CD8-positive, alpha-beta memory T cell (primary cell): ENCODE data around the gene KRTAP12-2. TPM values are rescaled to one million over a fixed set of nuclear protein-coding genes. Genes with fewer than 3 reads are reported as not detected.

Source experiments
- CTCF ChIA-PET: fragments of 350-600 bp; sonication (Branson Sonifier 250); formaldehyde crosslinking; loops from one replicate; lab custom pipeline; 2021; ENCODE audit warnings: antibody characterized with exemption; lab: Charles Lee
- POLR2A ChIA-PET: fragments of 350-600 bp; sonication (Branson Sonifier 250); formaldehyde crosslinking; loops from one replicate; lab custom pipeline; 2021; ENCODE audit warnings: antibody characterized with exemption; lab: Charles Lee
- DNase-seq, 5 donors: peaks; one replicate each; pipeline versions ENCODE4 v3.0.0 to v3.0.0-alpha.2; 2020 to 2022; ENCODE audit warnings: mixed read lengths in 1 of 5
- H3K27ac ChIP-seq: one replicate; pipeline ENCODE4 v1.7.0; 2013; ENCODE audit warnings: low read depth, mild to moderate bottlenecking, low read length, moderate library complexity
- H3K27me3 ChIP-seq: 2 replicates; pipeline ENCODE4 v1.7.0; 2013; ENCODE audit warnings: low read length, mild to moderate bottlenecking; ENCODE audit not compliant: insufficient read depth, poor library complexity, severe bottlenecking
- H3K36me3 ChIP-seq: 2 replicates; pipeline ENCODE4 v1.7.0; 2013; ENCODE audit warnings: mild to moderate bottlenecking, low read length, moderate library complexity; ENCODE audit not compliant: insufficient read depth
- H3K4me1 ChIP-seq: 2 replicates; pipeline ENCODE4 v1.7.0; 2013; ENCODE audit warnings: mild to moderate bottlenecking, low read length, moderate library complexity; ENCODE audit not compliant: insufficient read depth
- H3K4me3 ChIP-seq: 2 replicates; pipeline ENCODE4 v1.7.0; 2013; ENCODE audit warnings: mild to moderate bottlenecking, low read length
- H3K9me3 ChIP-seq: 2 replicates; pipeline ENCODE4 v1.7.0; 2013; ENCODE audit warnings: mild to moderate bottlenecking, low read length
- H3K27ac Mint-ChIP-seq, 8 donors: one replicate each; pipeline ENCODE4 v1.8.0; 2020 to 2021; ENCODE audit warnings: mixed read lengths in 8 of 8, mild to moderate bottlenecking in 6 of 8, inconsistent platforms in 3 of 8, moderate library complexity in 3 of 8
- H3K27me3 Mint-ChIP-seq, 2 donors: one replicate each; pipeline ENCODE4 v1.8.0; 2020 to 2021; ENCODE audit warnings: mixed read lengths in 2 of 2, mild to moderate bottlenecking in 1 of 2, moderate library complexity in 1 of 2
- H3K36me3 Mint-ChIP-seq, 3 donors: one replicate each; pipeline ENCODE4 v1.8.0; 2020 to 2021; ENCODE audit warnings: mixed read lengths in 3 of 3, inconsistent platforms in 1 of 3, mild to moderate bottlenecking in 1 of 3
- H3K4me1 Mint-ChIP-seq, 3 donors: one replicate each; pipeline ENCODE4 v1.8.0; 2020 to 2021; ENCODE audit warnings: mixed read lengths in 3 of 3, inconsistent platforms in 1 of 3, mild to moderate bottlenecking in 1 of 3
- H3K4me3 Mint-ChIP-seq, 7 donors: one replicate each; pipeline ENCODE4 v1.8.0; 2020 to 2021; ENCODE audit warnings: mixed read lengths in 7 of 7, mild to moderate bottlenecking in 6 of 7, moderate library complexity in 4 of 7, inconsistent platforms in 2 of 7
- H3K9me3 Mint-ChIP-seq, 5 donors: one replicate each; pipeline ENCODE4 v1.8.0; 2020 to 2022; ENCODE audit warnings: mixed read lengths in 5 of 5, mild to moderate bottlenecking in 3 of 5, moderate library complexity in 2 of 5, inconsistent platforms in 1 of 5
- polyA plus RNA-seq: library from polyadenylated mRNA; unstranded; fragments of 300-500 nt; fragmentation: Illumina TruSeq; gene quantifications from one replicate; pipeline ENCODE4 v1.2.3, GENCODE V29; 2021
- total RNA-seq, 2 experiments: library from RNA; stranded (reverse); gene quantifications; one replicate each; pipeline ENCODE4 v1.2.3, GENCODE V29; 2021

The KRTAP12-2 gene
- total and polyA plus RNA-seq, 3 experiments from 2014 or later = not detected

DNA sequence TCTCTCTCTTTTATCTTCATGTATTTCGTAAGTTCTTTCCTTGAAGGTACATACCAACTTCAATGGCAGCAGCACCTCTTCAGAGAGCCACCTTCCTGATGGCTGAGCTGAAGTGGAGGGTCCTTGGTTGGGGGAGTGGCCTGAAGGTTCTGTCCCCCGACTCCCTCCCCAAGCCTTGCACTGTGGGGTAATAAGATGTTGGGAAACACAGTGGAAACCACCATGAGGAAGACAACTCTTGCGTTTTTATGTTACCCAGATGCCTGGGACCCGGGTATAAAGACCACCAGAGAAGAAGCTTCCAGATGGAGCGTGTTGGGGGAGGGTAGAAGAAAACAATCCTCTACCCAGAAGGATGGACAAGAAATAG is 8.2 kb downstream of the KRTAP12-2 start:
- Histone ChIP-seq H3K36me3 (no peaks in the 10 kb centered on the region), H3K9me3 (peaks cover 9% of the 10 kb centered on the region), H3K27me3 (no peaks in the 10 kb centered on the region), H3K27ac (peak overlapping the region; percentile 67), H3K4me1 (peaks cover 64% of the 10 kb centered on the region), H3K4me3 (peak overlapping the region; percentile 38)
- DNase-seq = no peak
- H3K4me3 Mint-ChIP-seq = peak overlapping the region; percentile 37 to 85 (median 71)
- peaks cover 0 to 6% of the 10 kb centered on the region in 2 donors for H3K27me3 Mint-ChIP-seq
- peaks cover 63 to 68% (median 66%) of the 10 kb centered on the region in 3 donors for H3K4me1 Mint-ChIP-seq
- POLR2A ChIA-PET = interaction anchor here (1.7 to 1.8 kb wide), 2 partner anchors 40 to 143 kb away, joined by 4 to 23 read pairs; partner anchors contain the start of gene UBE2G2
- H3K9me3 Mint-ChIP-seq = peaks cover 11 to 33% (median 18%) of the 10 kb centered on the region in 5 donors
- peak overlapping the region; percentile 91 to 99 (median 96) for H3K27ac Mint-ChIP-seq
- H3K36me3 Mint-ChIP-seq = peaks cover 8 to 18% (median 13%) of the 10 kb centered on the region in 3 donors
- CTCF ChIA-PET = interaction anchor here (0.9 to 2.1 kb wide), 8 partner anchors 9 to 148 kb away, joined by 3 to 11 read pairs (median 4); partner anchors contain the start of gene KRTAP12-1

DNA sequence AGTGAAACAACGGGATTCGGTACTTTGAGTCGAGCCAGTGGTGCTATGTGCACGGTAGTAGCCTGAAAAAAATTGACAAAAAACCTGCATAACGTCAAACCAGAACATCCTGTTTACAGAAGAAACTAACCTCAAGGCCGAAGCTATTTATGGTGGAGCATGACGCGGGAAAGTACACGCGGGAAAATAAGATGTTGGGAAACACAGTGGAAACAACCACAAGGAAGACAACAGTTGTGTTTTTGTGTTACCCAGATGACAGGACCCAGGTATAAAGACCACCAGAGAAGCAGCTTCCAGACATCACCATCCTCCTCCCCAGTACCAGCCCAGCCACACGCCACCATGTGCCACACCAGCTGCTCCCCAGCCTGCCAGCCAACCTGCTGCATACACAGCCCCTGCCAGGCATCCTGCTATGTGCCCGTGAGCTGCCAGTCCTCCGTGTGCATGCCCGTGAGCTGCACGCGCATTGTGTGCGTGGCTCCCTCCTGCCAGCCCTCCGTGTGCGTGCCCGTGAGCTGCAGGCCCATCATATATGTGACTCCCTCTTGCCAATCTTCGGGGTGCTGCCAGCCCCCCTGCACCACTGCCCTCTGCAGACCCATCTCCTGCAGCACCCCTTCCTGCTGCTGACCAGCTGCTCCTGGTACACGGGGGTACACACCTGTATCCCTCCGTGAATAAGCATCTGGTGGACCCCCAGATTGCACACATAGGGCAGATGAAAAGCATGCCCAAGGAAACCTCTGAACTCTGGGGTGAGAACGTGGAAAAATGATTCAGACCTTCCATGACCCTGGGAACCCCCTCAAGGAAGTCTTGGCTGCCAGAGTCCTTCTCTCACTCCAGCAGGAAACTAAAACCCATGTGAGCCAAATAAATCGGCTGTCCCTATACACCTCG is 8.8 kb downstream of the KRTAP12-2 start, which contains the start of gene KRTAP12-3:
KRTAP12-3 (plus strand) TSS at position 298 of the 906 bp plus-strand sequence; CDS start at position 346, 48 bp downstream.
- H3K9me3 ChIP-seq = peaks cover 9% of the 10 kb centered on the region
- DNase-seq = peak; percentile 48 to 91 (median 83)
- no peaks in the 10 kb centered on the region for H3K27me3 ChIP-seq
- Mint-ChIP-seq H3K27me3 (peaks cover 0 to 6% of the 10 kb centered on the region in 2 donors), H3K36me3 (peaks cover 8 to 18% (median 13%) of the 10 kb centered on the region in 3 donors), H3K4me3 (peak within 1 kb of the TSS; percentile 37 to 85 (median 71)), H3K4me1 (peaks cover 67 to 74% (median 72%) of the 10 kb centered on the region in 3 donors), H3K27ac (peak within 1 kb of the TSS; percentile 91 to 99 (median 96)), H3K9me3 (peaks cover 11 to 31% (median 16%) of the 10 kb centered on the region in 5 donors)
- ChIA-PET POLR2A (interaction anchor here (0.6 to 1.8 kb wide), 11 partner anchors 13 to 269 kb away, joined by 3 to 23 read pairs (median 3); partner anchors contain the start of gene UBE2G2), CTCF (interaction anchor here (0.7 to 2.1 kb wide), 11 partner anchors 9 to 148 kb away, joined by 3 to 11 read pairs (median 3); partner anchors contain the start of gene KRTAP12-1)
- no peaks in the 10 kb centered on the region for H3K36me3 ChIP-seq
- H3K27ac ChIP-seq = peak within 1 kb of the TSS; percentile 67
- peak within 1 kb of the TSS; percentile 49 for H3K4me3 ChIP-seq
- peaks cover 68% of the 10 kb centered on the region for H3K4me1 ChIP-seq

DNA sequence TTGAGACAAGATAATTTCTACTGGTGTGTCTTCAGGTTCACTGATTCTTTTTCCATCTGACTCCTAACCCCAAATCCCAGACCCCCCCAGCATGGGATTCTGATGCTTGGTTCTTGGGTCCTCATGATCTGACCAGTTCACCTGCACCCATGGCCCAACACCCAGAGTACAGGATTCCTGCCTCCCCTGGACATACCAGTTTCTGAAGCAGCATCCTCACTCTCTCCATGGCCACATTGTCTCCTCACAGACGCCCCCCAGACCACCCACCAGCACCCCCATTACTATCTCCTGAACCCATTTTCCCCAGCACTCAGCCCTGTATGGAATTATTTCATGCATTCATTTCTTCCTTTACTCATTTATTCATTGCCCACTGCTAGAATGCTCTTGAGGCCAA is 9.9 kb downstream of the KRTAP12-2 start:
- H3K4me3 Mint-ChIP-seq = peak overlapping the region; percentile 37 to 85 (median 67)
- peak overlapping the region; percentile 67 for H3K27ac ChIP-seq

GRCh38 chr21:44654576-44655175 is 12.1 kb downstream of the KRTAP12-2 start, which contains the start of gene KRTAP12-4:
TSS of gene KRTAP12-4 (minus strand) at chr21:44654659. CDS start at chr21:44654614, 45 bp downstream.
- peaks cover 3 to 14% (median 13%) of the 10 kb centered on the region in 3 donors for H3K36me3 Mint-ChIP-seq
- ChIA-PET CTCF (interaction anchor here (0.9 to 1.1 kb wide), 2 partner anchors 88 to 144 kb away, joined by 3 read pairs; no protein-coding TSS in a partner anchor), POLR2A (interaction anchor here (0.8 kb wide), 1 partner anchor 27 kb away, joined by 3 read pairs; no protein-coding TSS in a partner anchor)
- Histone ChIP-seq H3K4me3 (no peak within 1 kb of the TSS), H3K4me1 (peaks cover 63% of the 10 kb centered on the region), H3K27ac (no peak within 1 kb of the TSS), H3K9me3 (peaks cover 9% of the 10 kb centered on the region), H3K27me3 (no peaks in the 10 kb centered on the region), H3K36me3 (no peaks in the 10 kb centered on the region)
- peak within 1 kb of the TSS; percentile 84 to 98 (median 95) for H3K27ac Mint-ChIP-seq
- H3K4me3 Mint-ChIP-seq = peak within 1 kb of the TSS; percentile 64 to 79 (median 71)
- peak in 1 of 5 donors; percentile 64 for DNase-seq
- peaks cover 0 to 4% of the 10 kb centered on the region in 2 donors for H3K27me3 Mint-ChIP-seq
- peaks cover 59 to 74% (median 70%) of the 10 kb centered on the region in 3 donors for H3K4me1 Mint-ChIP-seq
- peaks cover 11 to 25% (median 14%) of the 10 kb centered on the region in 5 donors for H3K9me3 Mint-ChIP-seq

More for the DNA sequence above, 9.9 kb downstream of the KRTAP12-2 start:
- Histone ChIP-seq H3K4me1 (peaks cover 68% of the 10 kb centered on the region), H3K4me3 (peak overlapping the region; percentile 49), H3K9me3 (peaks cover 9% of the 10 kb centered on the region), H3K36me3 (no peaks in the 10 kb centered on the region), H3K27me3 (no peaks in the 10 kb centered on the region)
- peaks cover 4 to 18% (median 13%) of the 10 kb centered on the region in 3 donors for H3K36me3 Mint-ChIP-seq
- ChIA-PET CTCF (interaction anchor here (0.7 to 2.1 kb wide), 8 partner anchors 27 to 146 kb away, joined by 3 to 11 read pairs (median 4); no protein-coding TSS in a partner anchor), POLR2A (interaction anchor here (0.7 to 1.8 kb wide), 6 partner anchors 12 to 145 kb away, joined by 3 to 23 read pairs (median 4); partner anchors contain the start of gene UBE2G2)
- peaks cover 11 to 25% (median 15%) of the 10 kb centered on the region in 5 donors for H3K9me3 Mint-ChIP-seq
- H3K27ac Mint-ChIP-seq = peak overlapping the region; percentile 91 to 99 (median 96)
- peaks cover 67 to 77% (median 72%) of the 10 kb centered on the region in 3 donors for H3K4me1 Mint-ChIP-seq
- DNase-seq = no peak
- H3K27me3 Mint-ChIP-seq = peaks cover 0 to 4% of the 10 kb centered on the region in 2 donors

DNA sequence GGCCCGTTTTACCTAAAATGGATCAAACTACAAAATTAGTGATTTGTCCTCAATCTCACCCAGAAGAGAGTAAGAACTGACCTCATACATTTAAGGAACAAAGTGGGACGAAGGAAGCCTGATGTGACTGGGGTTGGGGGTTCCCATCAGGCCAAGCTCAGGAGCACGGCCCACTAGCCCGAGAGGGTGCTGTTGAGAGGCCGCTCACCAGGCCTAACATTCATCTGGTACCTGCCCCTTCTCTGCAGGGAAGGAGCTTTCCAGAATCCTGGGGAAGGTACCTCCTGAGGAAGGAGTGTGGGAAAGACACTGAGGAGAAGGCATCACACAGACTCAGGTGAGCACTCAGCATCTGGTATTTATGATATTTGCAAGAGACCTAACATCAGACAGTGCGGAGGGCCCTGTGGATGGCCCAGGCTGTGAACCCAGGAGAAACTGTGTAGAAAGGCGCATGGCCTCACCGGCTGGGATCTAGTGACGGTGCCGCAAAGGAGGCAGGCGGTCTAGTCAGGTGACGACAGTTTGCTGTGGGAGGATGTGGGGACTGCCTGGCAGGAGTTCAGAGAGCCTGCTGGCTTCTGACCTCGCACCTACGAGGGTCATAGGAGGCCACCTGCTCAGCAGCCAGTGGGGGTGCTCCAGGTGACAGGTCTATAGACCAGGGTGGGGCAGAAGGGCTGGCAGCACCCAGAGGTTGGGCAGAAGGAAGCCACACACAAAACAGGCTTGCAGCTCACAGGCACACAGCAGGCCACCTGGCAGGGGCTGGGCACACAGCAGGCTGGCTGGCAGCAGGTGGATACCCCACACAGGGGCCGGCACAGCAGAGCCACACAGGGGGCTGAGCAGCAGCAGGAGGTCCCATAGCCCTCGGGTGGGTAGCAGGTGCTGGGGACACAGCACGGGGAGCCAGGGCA is 12.8 kb downstream of the KRTAP12-2 start:
- Histone ChIP-seq H3K4me3 (no peak overlapping the region), H3K27ac (no peak overlapping the region), H3K9me3 (peaks cover 9% of the 10 kb centered on the region), H3K36me3 (no peaks in the 10 kb centered on the region), H3K4me1 (peaks cover 56% of the 10 kb centered on the region), H3K27me3 (no peaks in the 10 kb centered on the region)
- ChIA-PET CTCF (interaction anchor here (1.1 to 1.3 kb wide), 2 partner anchors 35 to 143 kb away, joined by 3 to 5 read pairs; no protein-coding TSS in a partner anchor), POLR2A (interaction anchor here (0.7 to 1.3 kb wide), 2 partner anchors 35 to 274 kb away, joined by 4 to 6 read pairs; no protein-coding TSS in a partner anchor)
- peaks cover 3 to 14% (median 13%) of the 10 kb centered on the region in 3 donors for H3K36me3 Mint-ChIP-seq
- H3K9me3 Mint-ChIP-seq = peaks cover 11 to 25% (median 14%) of the 10 kb centered on the region in 5 donors
- peak; percentile 56 to 88 (median 85) for DNase-seq
- peak overlapping the region; percentile 55 to 79 (median 71) for H3K4me3 Mint-ChIP-seq
- peak overlapping the region; percentile 84 to 98 (median 95) for H3K27ac Mint-ChIP-seq
- H3K27me3 Mint-ChIP-seq = peaks cover 0 to 4% of the 10 kb centered on the region in 2 donors
- H3K4me1 Mint-ChIP-seq = peaks cover 51 to 66% (median 62%) of the 10 kb centered on the region in 3 donors

- POLR2A ChIA-PET = interaction anchor here (0.7 to 1.3 kb wide), 2 partner anchors 34 to 274 kb away, joined by 4 to 6 read pairs; no protein-coding TSS in a partner anchor
Observed at GRCh38 chr21:44653123-44653522, 13.6 kb downstream of the KRTAP12-2 start.

More at GRCh38 chr21:44653123-44653522, 13.6 kb downstream of the KRTAP12-2 start:
- Mint-ChIP-seq H3K27ac (peak overlapping the region; percentile 84 to 98 (median 95)), H3K36me3 (peaks cover 3 to 14% (median 13%) of the 10 kb centered on the region in 3 donors), H3K4me1 (peaks cover 43 to 58% (median 54%) of the 10 kb centered on the region in 3 donors), H3K9me3 (peaks cover 11 to 25% (median 14%) of the 10 kb centered on the region in 5 donors), H3K4me3 (no peak overlapping the region), H3K27me3 (peaks cover 0 to 2% of the 10 kb centered on the region in 2 donors)
- Histone ChIP-seq H3K4me1 (peaks cover 48% of the 10 kb centered on the region), H3K27ac (no peak overlapping the region), H3K4me3 (no peak overlapping the region), H3K9me3 (peaks cover 9% of the 10 kb centered on the region), H3K27me3 (no peaks in the 10 kb centered on the region), H3K36me3 (no peaks in the 10 kb centered on the region)
- DNase-seq = peak in 1 of 5 donors; percentile 20
- CTCF ChIA-PET = interaction anchor here (1.3 kb wide), 1 partner anchor 34 kb away, joined by 5 read pairs; no protein-coding TSS in a partner anchor
